ENCODE measurements around the gene CAMK2D. TPM values are rescaled to one million over a fixed set of nuclear protein-coding genes. Genes with fewer than 3 reads are reported as not detected.

The CAMK2D gene
- total and polyA plus RNA-seq, 7 donors, result 24.3 to 78.1 (median 54.0) TPM

DNA sequence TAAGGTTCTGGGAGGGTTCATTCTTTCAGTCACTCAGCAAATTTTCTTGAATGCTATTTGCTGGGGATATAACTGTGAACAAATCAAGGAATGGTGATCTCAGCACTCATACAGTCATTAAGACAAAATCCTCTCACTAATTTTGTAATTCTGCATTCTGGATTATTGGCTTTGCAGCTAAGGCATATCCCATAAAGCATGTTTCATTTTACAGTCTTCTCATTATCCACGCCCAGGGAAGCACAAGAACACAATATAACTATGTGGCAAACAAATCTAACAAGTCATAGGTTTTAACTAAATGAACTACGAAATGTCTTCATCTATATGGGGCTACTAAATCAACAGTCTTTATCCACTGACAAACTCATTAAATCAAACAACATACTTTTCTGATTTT lies 139.9 kb downstream of the CAMK2D start:
- Histone ChIP-seq H3K4me3 (no peak overlapping the region), H3K27me3 (no peaks in the 10 kb centered on the region), H3K4me1 (peaks cover 0 to 9% (median 0%) of the 10 kb centered on the region in 4 donors), H3K36me3 (no peaks in the 10 kb centered on the region), H3K9me3 (no peaks in the 10 kb centered on the region), H3K27ac (no peak overlapping the region)
- intact Hi-C loops (cut with DNase I), result no loop called here
- 20 to 72% methylated on average over 2 of the region's 2 CpGs for WGBS, 2 donors
- TF ChIP-seq EP300 (IDR thresholded peaks at IDR 0.05), result no peak
- TF ChIP-seq, protein P1, sequence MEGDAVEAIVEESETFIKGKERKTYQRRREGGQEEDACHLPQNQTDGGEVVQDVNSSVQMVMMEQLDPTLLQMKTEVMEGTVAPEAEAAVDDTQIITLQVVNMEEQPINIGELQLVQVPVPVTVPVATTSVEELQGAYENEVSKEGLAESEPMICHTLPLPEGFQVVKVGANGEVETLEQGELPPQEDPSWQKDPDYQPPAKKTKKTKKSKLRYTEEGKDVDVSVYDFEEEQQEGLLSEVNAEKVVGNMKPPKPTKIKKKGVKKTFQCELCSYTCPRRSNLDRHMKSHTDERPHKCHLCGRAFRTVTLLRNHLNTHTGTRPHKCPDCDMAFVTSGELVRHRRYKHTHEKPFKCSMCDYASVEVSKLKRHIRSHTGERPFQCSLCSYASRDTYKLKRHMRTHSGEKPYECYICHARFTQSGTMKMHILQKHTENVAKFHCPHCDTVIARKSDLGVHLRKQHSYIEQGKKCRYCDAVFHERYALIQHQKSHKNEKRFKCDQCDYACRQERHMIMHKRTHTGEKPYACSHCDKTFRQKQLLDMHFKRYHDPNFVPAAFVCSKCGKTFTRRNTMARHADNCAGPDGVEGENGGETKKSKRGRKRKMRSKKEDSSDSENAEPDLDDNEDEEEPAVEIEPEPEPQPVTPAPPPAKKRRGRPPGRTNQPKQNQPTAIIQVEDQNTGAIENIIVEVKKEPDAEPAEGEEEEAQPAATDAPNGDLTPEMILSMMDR (IDR thresholded peaks at IDR 0.05), result no peak
- no peak for TF ChIP-seq POLR2AphosphoS5 (IDR thresholded peaks at IDR 0.05)
- TF ChIP-seq POLR2A (IDR thresholded peaks at IDR 0.05), result no peak
- DNase-seq, result no peak

DNA sequence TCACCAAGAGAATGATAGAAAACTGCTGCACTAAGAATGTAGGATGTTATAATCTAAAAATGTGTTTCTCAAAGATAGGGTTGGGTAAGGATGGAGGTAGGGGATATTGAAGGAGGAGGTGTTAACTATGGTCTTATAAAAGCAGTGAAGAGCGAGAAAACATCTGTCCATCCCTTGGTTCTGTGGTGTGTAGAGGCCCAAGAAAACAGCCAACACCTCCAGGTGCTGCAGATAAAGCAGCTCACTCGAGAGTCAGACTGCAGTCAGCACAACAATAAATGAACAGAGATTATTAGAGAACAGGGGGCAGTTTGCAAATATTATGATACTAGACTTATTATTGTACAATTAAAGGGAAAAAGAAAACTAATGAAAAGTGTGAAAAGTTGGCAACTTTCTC lies 141.5 kb downstream of the CAMK2D start:
- intact Hi-C loops (cut with DNase I), result no loop called here
- WGBS, 2 donors, result 91 to 94% methylated on average over 2 of the region's 2 CpGs
- no peaks in the 10 kb centered on the region for H3K27me3 ChIP-seq

DNA sequence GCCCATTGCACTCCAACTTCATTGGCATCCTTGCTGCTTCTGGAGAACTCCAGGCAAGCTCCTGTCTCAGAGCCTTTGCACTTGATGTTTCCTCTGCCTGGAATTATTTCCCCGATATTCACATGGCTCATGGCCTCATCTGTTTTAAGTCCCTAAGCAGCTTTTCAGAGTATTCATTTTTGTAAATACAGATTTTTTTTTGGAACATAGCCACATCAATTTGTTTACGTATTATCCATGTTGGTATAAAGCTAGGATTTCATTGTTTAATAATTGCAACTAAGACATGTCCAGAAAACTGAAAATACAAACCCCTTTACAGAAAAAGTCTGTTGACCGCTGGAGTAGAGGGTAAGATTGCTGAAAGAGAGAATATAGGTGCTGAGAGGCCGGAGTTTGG lies 142.0 kb downstream of the CAMK2D start:
- Histone ChIP-seq H3K4me3 (no peak overlapping the region), H3K9me3 (no peaks in the 10 kb centered on the region), H3K36me3 (no peaks in the 10 kb centered on the region), H3K27ac (no peak overlapping the region), H3K27me3 (no peaks in the 10 kb centered on the region), H3K4me1 (peaks cover 0 to 25% (median 0%) of the 10 kb centered on the region in 4 donors)
- intact Hi-C loops (cut with DNase I), result no loop called here
- WGBS, 2 donors, result 84 to 94% methylated on average over 4 of the region's 4 CpGs
- DNase-seq, result no peak
- TF ChIP-seq POLR2A (IDR thresholded peaks at IDR 0.05), result no peak
- no peak for TF ChIP-seq EP300 (IDR thresholded peaks at IDR 0.05)
- TF ChIP-seq POLR2AphosphoS5 (IDR thresholded peaks at IDR 0.05), result no peak
- TF ChIP-seq, protein P1 (IDR thresholded peaks at IDR 0.05), result no peak

More for the DNA sequence above, 141.5 kb downstream of the CAMK2D start:
- TF ChIP-seq EP300 (IDR thresholded peaks at IDR 0.05) (no peak), POLR2AphosphoS5 (IDR thresholded peaks at IDR 0.05) (no peak), POLR2A (IDR thresholded peaks at IDR 0.05) (no peak)
- TF ChIP-seq, protein P1 (IDR thresholded peaks at IDR 0.05), result no peak
- DNase-seq, result no peak
- H3K4me3 ChIP-seq, result no peak overlapping the region
- no peaks in the 10 kb centered on the region for H3K9me3 ChIP-seq
- no peaks in the 10 kb centered on the region for H3K36me3 ChIP-seq
- no peak overlapping the region for H3K27ac ChIP-seq
- peaks cover 0 to 25% (median 0%) of the 10 kb centered on the region in 4 donors for H3K4me1 ChIP-seq

DNA sequence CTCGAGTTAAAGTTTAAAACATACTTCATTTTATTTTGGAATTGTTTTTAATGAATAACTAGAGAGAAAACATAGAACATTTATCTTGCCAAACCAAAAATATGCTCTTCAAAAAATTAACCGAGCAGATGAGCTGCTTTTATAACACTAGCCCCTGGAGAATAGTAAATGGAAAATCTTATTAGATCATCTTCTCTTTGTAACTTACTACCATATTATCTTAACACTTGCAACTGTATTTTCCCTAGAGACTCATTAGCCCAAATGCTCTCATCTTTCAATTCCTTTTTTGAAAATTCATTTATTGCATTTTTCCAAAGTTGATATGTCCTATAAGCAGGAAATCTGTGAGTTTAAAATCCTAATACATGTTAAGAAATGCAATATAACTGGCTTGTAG lies 143.3 kb downstream of the CAMK2D start:
- 10 to 35% methylated on average over 2 of the region's 2 CpGs for WGBS, 2 donors
- intact Hi-C loops (cut with DNase I), result no loop called here
- TF ChIP-seq, protein P1 (IDR thresholded peaks at IDR 0.05), result no peak
- TF ChIP-seq EP300 (IDR thresholded peaks at IDR 0.05) (no peak), POLR2A (IDR thresholded peaks at IDR 0.05) (no peak)
- Histone ChIP-seq H3K4me3 (no peak overlapping the region), H3K9me3 (no peaks in the 10 kb centered on the region), H3K4me1 (peaks cover 0 to 25% (median 2%) of the 10 kb centered on the region in 4 donors), H3K27me3 (no peaks in the 10 kb centered on the region), H3K27ac (no peak overlapping the region), H3K36me3 (no peaks in the 10 kb centered on the region)
- no peak for DNase-seq

DNA sequence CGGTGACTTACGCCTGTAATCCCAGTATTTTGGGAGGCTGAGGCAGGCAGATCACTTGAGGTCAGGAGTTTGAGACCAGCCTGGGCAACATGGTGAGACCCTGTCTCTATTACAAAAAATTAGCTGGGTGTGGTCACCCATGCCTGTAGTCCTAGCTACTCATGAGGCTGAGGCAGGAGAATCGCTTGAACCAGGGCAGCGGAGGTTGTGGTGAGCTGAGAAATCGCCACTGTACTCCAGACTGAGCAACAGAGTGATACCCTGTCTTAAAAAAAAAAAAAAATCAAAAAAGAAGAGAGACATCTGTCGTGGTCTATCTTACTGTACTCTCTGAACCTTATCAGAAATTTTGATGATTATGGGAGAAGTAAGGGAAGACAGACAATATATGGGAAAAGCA lies 144.3 kb downstream of the CAMK2D start:
- TF ChIP-seq EP300 (IDR thresholded peaks at IDR 0.05) (no peak), POLR2A (IDR thresholded peaks at IDR 0.05) (no peak), POLR2AphosphoS5 (IDR thresholded peaks at IDR 0.05) (no peak)
- TF ChIP-seq, protein P1 (IDR thresholded peaks at IDR 0.05), result no peak
- H3K36me3 ChIP-seq, result no peaks in the 10 kb centered on the region
- no peak overlapping the region for H3K27ac ChIP-seq
- 88 to 98% methylated on average over 6 of the region's 6 CpGs for WGBS, 2 donors
- peaks cover 0 to 25% (median 6%) of the 10 kb centered on the region in 4 donors for H3K4me1 ChIP-seq
- DNase-seq, result no peak
- H3K27me3 ChIP-seq, result no peaks in the 10 kb centered on the region
- intact Hi-C loops (cut with DNase I), result no loop called here
- H3K4me3 ChIP-seq, result no peak overlapping the region
- no peaks in the 10 kb centered on the region for H3K9me3 ChIP-seq

Data from sigmoid colon (tissue), 7 donors.